Endothelial cell of umbilical vein (primary cell): ENCODE measurements around the gene GALT. TPM values are rescaled to one million over a fixed set of nuclear protein-coding genes. Genes with fewer than 3 reads are reported as not detected.

ENCODE experiments used
- BruUV-seq: library from RNA; stranded (reverse); fragments of 400-500 nt; replicated peaks from 2 replicates; lab custom pipeline; 2021; lab: Mats Ljungman, UMichigan
- CTCF ChIA-PET: fragments of 300-600, 350-600 bp; sonication (Branson Sonifier 250); formaldehyde crosslinking; loops from one replicate; lab custom pipeline; 2021; ENCODE audit warnings: antibody characterized with exemption, inconsistent platforms; lab: Charles Lee
- POLR2A ChIA-PET: fragments of 300-600, 350-600 bp; sonication (Branson Sonifier 250); formaldehyde crosslinking; loops from one replicate; lab custom pipeline; 2021; ENCODE audit warnings: antibody characterized with exemption, inconsistent platforms; lab: Charles Lee
- DNase-seq: peaks from one replicate; pipeline ENCODE4 v3.0.0-alpha.2; 2011; ENCODE audit warnings: low read depth, low spot score
- FAIRE-seq: peaks from 2 replicates; lab custom pipeline; 2011; peaks lifted over from hg19 to GRCh38; lab: Jason Lieb, UNC
- H2AFZ ChIP-seq: 2 replicates; pipeline ENCODE4 v1.6.0; 2012; ENCODE audit warnings: low read depth, low read length, control low read depth, inconsistent platforms
- H3K27ac ChIP-seq: 2 replicates; pipeline ENCODE4 v1.5.1; 2011; ENCODE audit warnings: low read depth, mild to moderate bottlenecking, control low read depth, low read length, moderate library complexity; ENCODE audit not compliant: insufficient read depth
- H3K27me3 ChIP-seq, 2 experiments: 2 replicates each; pipeline versions ENCODE4 v1.6.0 to v1.6.1; 2011; ENCODE audit warnings: low read length in 2 of 2, mixed read lengths in 1 of 2; ENCODE audit not compliant: control insufficient read depth in 2 of 2, insufficient read depth in 2 of 2
- H3K36me3 ChIP-seq, 2 experiments: 2 replicates in 1 of 2; 3 replicates in 1 of 2; pipeline ENCODE4 v1.5.1; 2011; ENCODE audit warnings: low read length in 2 of 2, mild to moderate bottlenecking in 1 of 2, moderate library complexity in 1 of 2; ENCODE audit not compliant: control insufficient read depth in 2 of 2, insufficient read depth in 2 of 2; ENCODE audit errors: extremely low read depth in 1 of 2
- H3K4me1 ChIP-seq: 3 replicates; pipeline ENCODE4 v1.5.1; 2011; ENCODE audit warnings: mild to moderate bottlenecking, low read length; ENCODE audit not compliant: control insufficient read depth, insufficient read depth; ENCODE audit errors: extremely low read depth
- H3K4me2 ChIP-seq: 2 replicates; pipeline ENCODE4 v1.6.1; 2011; ENCODE audit warnings: low read length, control low read depth, mixed read lengths; ENCODE audit not compliant: insufficient read depth
- H3K4me3 ChIP-seq, 3 experiments: fragments of 200-600 bp in 1 of 3; sonication (generic), shearing (Covaris generic) in 1 of 3; replicated peaks in 1 of 3; 2 replicates each; pipeline ENCODE4 v1.5.1; 2011 to 2016; ENCODE audit warnings: control low read depth in 3 of 3, low read length in 3 of 3, mild to moderate bottlenecking in 2 of 3, inconsistent platforms in 1 of 3, low read depth in 1 of 3, moderate library complexity in 1 of 3; ENCODE audit not compliant: insufficient read depth in 1 of 3
- H3K79me2 ChIP-seq: 2 replicates; pipeline ENCODE4 v1.6.0; 2012; ENCODE audit warnings: low read length, inconsistent platforms; ENCODE audit not compliant: control insufficient read depth, insufficient read depth
- H3K9ac ChIP-seq: replicated peaks from 2 replicates; pipeline ENCODE3; 2011; ENCODE audit warnings: low read length, control low read depth; ENCODE audit not compliant: insufficient read depth; ENCODE audit errors: extremely low read depth
- H3K9me1 ChIP-seq: replicated peaks from 3 replicates; pipeline ENCODE4 v1.6.0; 2011; ENCODE audit warnings: mild to moderate bottlenecking, low read length; ENCODE audit not compliant: control insufficient read depth, insufficient read depth; ENCODE audit errors: extremely low read depth
- H3K9me3 ChIP-seq: replicated peaks from 2 replicates; pipeline ENCODE4 v1.5.1; 2012; ENCODE audit warnings: low read length, inconsistent platforms; ENCODE audit not compliant: control insufficient read depth, insufficient read depth
- H4K20me1 ChIP-seq: replicated peaks from 2 replicates; pipeline ENCODE3; 2011; ENCODE audit warnings: mild to moderate bottlenecking, low read length; ENCODE audit not compliant: control insufficient read depth, insufficient read depth; ENCODE audit errors: extremely low read depth
- CTCF ChIP-seq, 2 donors: IDR thresholded peaks; 1 replicate in 1 of 2; 2 replicates in 1 of 2; pipeline ENCODE4 v1.5.1; 2011; ENCODE audit warnings: low read length in 2 of 2, mild to moderate bottlenecking in 2 of 2, moderate library complexity in 2 of 2, control low read depth in 1 of 2, inconsistent platforms in 1 of 2, low read depth in 1 of 2; ENCODE audit not compliant: insufficient read depth in 1 of 2; ENCODE audit errors: extremely low read depth in 1 of 2
- EZH2 ChIP-seq: IDR thresholded peaks from 2 replicates; pipeline ENCODE4 v1.6.1; 2012; ENCODE audit warnings: borderline replicate concordance, low read depth, mild to moderate bottlenecking, moderate library complexity, low read length, inconsistent platforms; ENCODE audit not compliant: severe bottlenecking
- FOS ChIP-seq: IDR thresholded peaks from 2 replicates; pipeline ENCODE4 v1.6.1; 2011; ENCODE audit warnings: mild to moderate bottlenecking, low read length, moderate library complexity, borderline replicate concordance; ENCODE audit not compliant: insufficient read depth
- GATA2 ChIP-seq: IDR thresholded peaks from 2 replicates; pipeline ENCODE4 v1.7.0; 2011; ENCODE audit warnings: low read depth, mild to moderate bottlenecking, moderate library complexity, mixed read lengths, low read length; ENCODE audit not compliant: insufficient read length, insufficient read depth
- JUN ChIP-seq: IDR thresholded peaks from 2 replicates; pipeline ENCODE4 v1.6.1; 2011; ENCODE audit warnings: borderline replicate concordance, low read depth; ENCODE audit not compliant: insufficient read length, insufficient read depth
- MYC ChIP-seq: IDR thresholded peaks from one replicate; pipeline ENCODE4 v1.6.1; 2011; ENCODE audit warnings: mild to moderate bottlenecking, low read depth, low read length
- POLR2A ChIP-seq: IDR thresholded peaks from 2 replicates; pipeline ENCODE4 v1.6.1; 2012; ENCODE audit warnings: low read depth, mild to moderate bottlenecking, control low read depth, low read length
- POLR2AphosphoS5 ChIP-seq: IDR thresholded peaks from 2 replicates; pipeline ENCODE4 v1.6.1; 2012; ENCODE audit warnings: low read depth, mild to moderate bottlenecking, control low read depth, low read length, moderate library complexity; ENCODE audit not compliant: insufficient read depth
- dilution Hi-C: fragments of 300-500 bp; cut with MboI; formaldehyde crosslinking; loops from one replicate; pipeline ENCODE4 v1.15.0; 2019; ENCODE audit warnings: low sequenced_read_pairs; ENCODE audit not compliant: extremely low pct_ligation_motif_present
- intact Hi-C: fragments of 100-400 bp; cut with micrococcal nuclease; formaldehyde crosslinking; loops from one replicate; pipeline ENCODE4 v1.10.0; 2022
- polyA plus RNA-seq, 4 experiments: library from polyadenylated mRNA; depleted of rRNA in 3 of 4; stranded (reverse) in 3 of 4; unstranded in 1 of 4; fragments of >200 nt; gene quantifications; 2 replicates each; pipeline versions ENCODE4 v1.2.1 to v1.2.3, GENCODE V29; 2011 to 2012; ENCODE audit warnings: missing spikeins in 1 of 4
- total RNA-seq: library from RNA; stranded (reverse); gene quantifications from 2 replicates; pipeline ENCODE4 v1.2.3, GENCODE V29; 2021
- TF ChIP-seq, protein P1 (sequence below): IDR thresholded peaks from 2 replicates; pipeline ENCODE4 v1.6.1; 2011; ENCODE audit not compliant: insufficient read depth, insufficient read length

GALT gene
- total and polyA plus RNA-seq, 2 donors (not counting 3 experiments of a cell fraction or from before 2014, with no cell fraction given) = 36.6 to 58.5 TPM

GRCh38 chr9:34624475-34625185 lies 21.8 kb upstream of the GALT start:
- peak; percentile 99 for TF ChIP-seq EZH2
- TF ChIP-seq FOS = no peak
- DNase-seq (no peak), FAIRE-seq (no peak)
- Histone ChIP-seq H3K27ac (no peak overlapping the region), H3K4me3 (no peak overlapping the region), H4K20me1 (no peaks in the 10 kb centered on the region), H3K9me1 (no peaks in the 10 kb centered on the region), H3K9me3 (no peaks in the 10 kb centered on the region), H3K36me3 (no peaks in the 10 kb centered on the region), H3K79me2 (no peaks in the 10 kb centered on the region), H3K27me3 (peaks cover 56 to 66% of the 10 kb centered on the region in 2 experiments), H3K4me1 (peaks cover 12% of the 10 kb centered on the region), H3K9ac (no peak overlapping the region), H3K4me2 (no peak overlapping the region), H2AFZ (no peak overlapping the region)
- CTCF ChIA-PET = interaction anchor here (1.5 to 1.9 kb wide), 2 partner anchors 9 to 21 kb away, joined by 4 to 14 read pairs; no protein-coding TSS in a partner anchor
- dilution Hi-C loops = no loop called here
- no TSS peak for BruUV-seq
- intact Hi-C loops = no loop called here
- POLR2A ChIA-PET = no interaction called here

- H3K9me1 ChIP-seq = no peaks in the 10 kb centered on the region
- no peaks in the 10 kb centered on the region for H3K79me2 ChIP-seq
- ChIA-PET POLR2A (no interaction called here), CTCF (interaction anchor here (1.4 to 1.9 kb wide), 3 partner anchors 9 to 21 kb away, joined by 4 to 14 read pairs (median 4); no protein-coding TSS in a partner anchor)
- no peak overlapping the region for H2AFZ ChIP-seq
- H3K27me3 ChIP-seq = peaks cover 60 to 72% of the 10 kb centered on the region in 2 experiments
- no peak for TF ChIP-seq FOS
- no peak for TF ChIP-seq EZH2
- no peak for TF ChIP-seq POLR2AphosphoS5
- no peak for TF ChIP-seq CTCF (IDR thresholded peaks at IDR 0.05; ENCODE audit: extremely low read depth in 1 of 2, insufficient read depth in 1 of 2, low read depth in 1 of 2, low read length in 2 of 2)
- TF ChIP-seq POLR2A = no peak
- TF ChIP-seq, protein P1, sequence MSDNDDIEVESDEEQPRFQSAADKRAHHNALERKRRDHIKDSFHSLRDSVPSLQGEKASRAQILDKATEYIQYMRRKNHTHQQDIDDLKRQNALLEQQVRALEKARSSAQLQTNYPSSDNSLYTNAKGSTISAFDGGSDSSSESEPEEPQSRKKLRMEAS = no peak
- no peak for TF ChIP-seq JUN
- TF ChIP-seq MYC = no peak
- no peak for TF ChIP-seq GATA2
- intact Hi-C loops = no loop called here
- no peak overlapping the region for H3K4me3 ChIP-seq
- no peak overlapping the region for H3K9ac ChIP-seq
- no peak overlapping the region for H3K4me2 ChIP-seq
- H3K4me1 ChIP-seq = peaks cover 9% of the 10 kb centered on the region
- dilution Hi-C loops = no loop called here
- H4K20me1 ChIP-seq = no peaks in the 10 kb centered on the region
- H3K9me3 ChIP-seq = no peaks in the 10 kb centered on the region
- DNase-seq (no peak), FAIRE-seq (no peak)
- H3K36me3 ChIP-seq = no peaks in the 10 kb centered on the region
- H3K27ac ChIP-seq = no peak overlapping the region
- no TSS peak for BruUV-seq
Measured at GRCh38 chr9:34625186-34625486, 21.3 kb upstream of the GALT start.
